Measurements from ENCODE around the gene TBC1D22A.

TBC1D22A gene

DNA sequence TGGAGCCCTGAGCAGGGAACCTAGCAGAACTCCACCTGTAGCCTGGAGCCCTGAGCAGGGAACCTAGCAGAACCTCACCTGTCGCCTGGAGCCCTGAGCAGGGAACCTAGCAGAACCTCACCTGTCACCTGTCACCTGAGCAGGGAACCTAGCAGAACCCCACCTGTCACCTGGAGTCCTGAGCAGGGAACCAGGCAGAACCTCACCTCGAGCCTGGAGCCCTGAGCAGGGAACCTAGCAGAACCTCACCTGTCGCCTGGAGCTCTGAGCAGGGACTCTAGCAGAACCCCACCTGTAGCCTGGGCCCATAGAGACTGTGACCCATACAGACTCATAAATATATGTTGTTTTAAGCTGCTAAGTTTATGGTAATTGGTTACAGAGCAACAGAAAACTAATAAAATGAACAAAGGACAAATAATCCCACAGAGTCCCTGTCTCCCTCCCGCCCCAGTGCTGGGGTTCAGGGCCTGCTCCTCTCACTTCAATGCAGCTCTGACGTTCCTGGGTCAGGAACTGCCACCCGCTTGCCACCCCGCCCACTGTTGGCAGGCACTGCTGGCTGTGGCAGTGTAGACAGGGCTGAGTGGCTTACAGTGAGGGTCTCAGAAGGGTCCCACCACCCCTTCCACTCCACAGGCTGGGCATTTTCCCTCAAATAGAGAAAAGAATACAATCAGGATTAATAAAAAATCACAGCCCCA, 259.1 kb downstream of the TBC1D22A start:
- Histone ChIP-seq H3K27ac (ENCODE audit: low read depth, low read length) (no peak overlapping the region), H3K4me1 (ENCODE audit: control insufficient read depth in 1 of 2, insufficient read depth in 2 of 2, low read length in 2 of 2) (no peaks in the 10 kb centered on the region), H3K9me3 (ENCODE audit: control insufficient read depth in 1 of 2, low read length in 2 of 2) (peaks cover 0 to 6% of the 10 kb centered on the region in 2 donors), H3K9ac (ENCODE audit: low read depth in 1 of 2, low read length in 2 of 2) (no peak overlapping the region), H3K36me3 (ENCODE audit: control insufficient read depth in 1 of 2, insufficient read depth in 2 of 2, low read length in 2 of 2) (peaks cover 0 to 13% of the 10 kb centered on the region in 2 donors), H3K4me3 (ENCODE audit: low read depth in 1 of 2, low read length in 2 of 2) (no peak overlapping the region), H3K27me3 (ENCODE audit: control insufficient read depth in 1 of 2, insufficient read depth in 2 of 2, low read length in 2 of 2) (no peaks in the 10 kb centered on the region)

- Histone ChIP-seq H3K4me3 (ENCODE audit: low read depth in 1 of 2, low read length in 2 of 2) (no peak overlapping the region), H3K4me1 (ENCODE audit: control insufficient read depth in 1 of 2, insufficient read depth in 2 of 2, low read length in 2 of 2) (no peaks in the 10 kb centered on the region), H3K27ac (ENCODE audit: low read depth, low read length) (no peak overlapping the region), H3K9me3 (ENCODE audit: control insufficient read depth in 1 of 2, low read length in 2 of 2) (peaks cover 0 to 6% of the 10 kb centered on the region in 2 donors), H3K36me3 (ENCODE audit: control insufficient read depth in 1 of 2, insufficient read depth in 2 of 2, low read length in 2 of 2) (peaks cover 0 to 11% of the 10 kb centered on the region in 2 donors), H3K9ac (ENCODE audit: low read depth in 1 of 2, low read length in 2 of 2) (no peak overlapping the region), H3K27me3 (ENCODE audit: control insufficient read depth in 1 of 2, insufficient read depth in 2 of 2, low read length in 2 of 2) (no peaks in the 10 kb centered on the region)
These were observed 259.6 kb downstream of the TBC1D22A start for GRCh38 chr22:47022075-47022473.

DNA sequence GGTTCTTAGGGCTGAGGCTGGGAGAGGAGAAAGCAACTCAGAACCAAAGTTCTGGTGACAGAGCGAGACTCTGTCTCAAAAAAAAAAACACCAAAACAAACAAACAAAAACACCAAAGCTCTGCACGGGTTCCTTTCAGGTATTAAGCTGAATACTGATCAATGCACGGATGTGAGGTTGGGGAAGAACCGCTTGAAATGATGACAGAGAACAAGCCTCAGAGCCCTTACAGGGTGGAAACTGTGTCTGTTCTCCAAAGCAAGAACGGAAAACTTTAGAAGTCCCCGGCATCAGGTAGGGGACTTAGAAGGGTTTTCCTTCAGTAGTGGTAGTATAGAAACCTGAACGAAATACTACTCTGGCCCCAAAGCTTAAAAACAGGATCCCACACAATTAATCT, 260.0 kb downstream of the TBC1D22A start:
- Histone ChIP-seq H3K4me1 (ENCODE audit: control insufficient read depth in 1 of 2, insufficient read depth in 2 of 2, low read length in 2 of 2) (no peaks in the 10 kb centered on the region), H3K27ac (ENCODE audit: low read depth, low read length) (no peak overlapping the region), H3K36me3 (ENCODE audit: control insufficient read depth in 1 of 2, insufficient read depth in 2 of 2, low read length in 2 of 2) (peaks cover 0 to 11% of the 10 kb centered on the region in 2 donors), H3K9ac (ENCODE audit: low read depth in 1 of 2, low read length in 2 of 2) (no peak overlapping the region), H3K4me3 (ENCODE audit: low read depth in 1 of 2, low read length in 2 of 2) (no peak overlapping the region), H3K27me3 (ENCODE audit: control insufficient read depth in 1 of 2, insufficient read depth in 2 of 2, low read length in 2 of 2) (no peaks in the 10 kb centered on the region), H3K9me3 (ENCODE audit: control insufficient read depth in 1 of 2, low read length in 2 of 2) (peaks cover 0 to 6% of the 10 kb centered on the region in 2 donors)

- H3K9ac ChIP-seq (ENCODE audit: low read depth in 1 of 2, low read length in 2 of 2), result no peak overlapping the region
- H3K36me3 ChIP-seq (ENCODE audit: control insufficient read depth in 1 of 2, insufficient read depth in 2 of 2, low read length in 2 of 2), result peaks cover 0 to 11% of the 10 kb centered on the region in 2 donors
- H3K4me3 ChIP-seq (ENCODE audit: low read depth in 1 of 2, low read length in 2 of 2), result no peak overlapping the region
- H3K27ac ChIP-seq (ENCODE audit: low read depth, low read length), result no peak overlapping the region
- peaks cover 0 to 6% of the 10 kb centered on the region in 2 donors for H3K9me3 ChIP-seq (ENCODE audit: control insufficient read depth in 1 of 2, low read length in 2 of 2)
- H3K27me3 ChIP-seq (ENCODE audit: control insufficient read depth in 1 of 2, insufficient read depth in 2 of 2, low read length in 2 of 2), result no peaks in the 10 kb centered on the region
- no peaks in the 10 kb centered on the region for H3K4me1 ChIP-seq (ENCODE audit: control insufficient read depth in 1 of 2, insufficient read depth in 2 of 2, low read length in 2 of 2)
These were observed 261.4 kb downstream of the TBC1D22A start for GRCh38 chr22:47023871-47024270.

GRCh38 chr22:47027766-47028165, 265.3 kb downstream of the TBC1D22A start:
- no peaks in the 10 kb centered on the region for H3K9me3 ChIP-seq (ENCODE audit: control insufficient read depth in 1 of 2, low read length in 2 of 2)
- no peaks in the 10 kb centered on the region for H3K27me3 ChIP-seq (ENCODE audit: control insufficient read depth in 1 of 2, insufficient read depth in 2 of 2, low read length in 2 of 2)
- peaks cover 0 to 11% of the 10 kb centered on the region in 2 donors for H3K36me3 ChIP-seq (ENCODE audit: control insufficient read depth in 1 of 2, insufficient read depth in 2 of 2, low read length in 2 of 2)
- H3K4me3 ChIP-seq (ENCODE audit: low read depth in 1 of 2, low read length in 2 of 2), result no peak overlapping the region
- H3K4me1 ChIP-seq (ENCODE audit: control insufficient read depth in 1 of 2, insufficient read depth in 2 of 2, low read length in 2 of 2), result peaks cover 6 to 7% of the 10 kb centered on the region in 2 donors
- H3K27ac ChIP-seq (ENCODE audit: low read depth, low read length), result no peak overlapping the region
- H3K9ac ChIP-seq (ENCODE audit: low read depth in 1 of 2, low read length in 2 of 2), result no peak overlapping the region

DNA sequence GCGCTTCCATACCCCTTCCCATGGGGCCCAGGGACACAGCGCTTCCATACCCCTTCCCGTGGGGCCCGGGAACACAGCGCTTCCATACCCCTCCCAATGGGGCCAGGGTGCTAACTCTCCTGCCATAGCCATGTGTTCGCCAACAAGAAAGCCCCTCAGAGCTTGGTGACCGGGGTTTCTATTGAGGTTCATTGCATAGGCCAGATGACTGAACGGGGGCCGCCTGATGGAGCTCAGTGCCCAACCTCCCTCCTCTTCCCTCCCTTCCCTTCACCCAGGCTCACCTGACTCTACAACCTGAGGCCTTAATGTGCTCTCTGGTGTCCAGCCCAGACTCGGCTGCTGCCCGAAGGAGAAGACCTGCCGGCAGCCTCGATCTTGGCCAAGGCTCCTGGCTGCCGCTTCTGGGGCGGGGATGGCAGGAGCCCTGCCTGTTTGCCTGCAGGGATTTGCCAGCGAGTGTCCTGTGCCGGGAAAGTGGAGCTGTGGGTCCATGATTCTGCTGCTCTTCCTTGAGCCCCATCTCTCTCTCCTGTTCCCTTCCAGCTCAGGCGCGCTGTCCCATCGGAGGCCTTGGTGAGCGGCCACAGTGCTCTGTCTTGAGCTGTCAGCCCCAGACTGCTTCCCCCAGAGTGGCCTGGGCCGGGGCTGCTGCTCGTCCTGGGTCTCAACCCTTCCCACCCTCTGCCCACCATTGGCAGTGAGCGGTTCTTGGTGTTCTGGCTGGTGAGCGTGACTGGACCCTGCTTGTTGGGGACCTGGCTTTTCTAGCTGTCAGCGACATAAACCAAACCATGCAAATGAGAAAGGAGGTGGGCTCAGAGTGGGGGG, 267.0 kb downstream of the TBC1D22A start:
- H3K4me3 ChIP-seq (ENCODE audit: low read depth in 1 of 2, low read length in 2 of 2), result no peak overlapping the region
- no peak overlapping the region for H3K27ac ChIP-seq (ENCODE audit: low read depth, low read length)
- H3K4me1 ChIP-seq (ENCODE audit: control insufficient read depth in 1 of 2, insufficient read depth in 2 of 2, low read length in 2 of 2), result peaks cover 11 to 16% of the 10 kb centered on the region in 2 donors
- peaks cover 0 to 7% of the 10 kb centered on the region in 2 donors for H3K36me3 ChIP-seq (ENCODE audit: control insufficient read depth in 1 of 2, insufficient read depth in 2 of 2, low read length in 2 of 2)
- H3K9me3 ChIP-seq (ENCODE audit: control insufficient read depth in 1 of 2, low read length in 2 of 2), result no peaks in the 10 kb centered on the region
- no peak overlapping the region for H3K9ac ChIP-seq (ENCODE audit: low read depth in 1 of 2, low read length in 2 of 2)
- H3K27me3 ChIP-seq (ENCODE audit: control insufficient read depth in 1 of 2, insufficient read depth in 2 of 2, low read length in 2 of 2), result no peaks in the 10 kb centered on the region

DNA sequence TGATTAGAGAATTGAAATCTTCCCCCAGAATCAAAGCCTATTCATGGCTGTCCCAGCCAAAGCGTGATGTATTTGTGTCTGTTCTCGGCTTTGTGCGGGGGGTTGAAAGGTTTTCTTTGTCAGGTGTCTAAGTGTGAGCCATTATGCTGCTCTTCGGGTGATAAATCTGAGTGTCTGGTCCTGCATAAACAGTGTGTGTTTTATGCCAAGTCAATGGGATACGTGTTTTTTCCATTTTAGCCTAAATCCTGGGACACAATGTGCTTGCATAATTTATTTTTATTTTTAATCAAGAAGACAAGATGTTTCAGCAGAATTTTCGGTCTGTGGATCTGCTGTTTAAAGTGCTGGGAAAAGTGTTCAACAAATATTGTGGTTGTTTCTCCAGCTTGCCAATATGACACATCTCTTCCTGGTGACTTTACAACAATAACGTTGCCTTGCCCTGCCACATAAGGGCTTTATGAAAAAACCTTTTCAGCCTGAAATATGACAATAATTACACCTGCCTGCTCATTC, 267.8 kb downstream of the TBC1D22A start:
- Histone ChIP-seq H3K27ac (ENCODE audit: low read depth, low read length) (no peak overlapping the region), H3K9me3 (ENCODE audit: control insufficient read depth in 1 of 2, low read length in 2 of 2) (no peaks in the 10 kb centered on the region), H3K36me3 (ENCODE audit: control insufficient read depth in 1 of 2, insufficient read depth in 2 of 2, low read length in 2 of 2) (peaks cover 0 to 12% of the 10 kb centered on the region in 2 donors), H3K4me3 (ENCODE audit: low read depth in 1 of 2, low read length in 2 of 2) (no peak overlapping the region), H3K27me3 (ENCODE audit: control insufficient read depth in 1 of 2, insufficient read depth in 2 of 2, low read length in 2 of 2) (no peaks in the 10 kb centered on the region), H3K4me1 (ENCODE audit: control insufficient read depth in 1 of 2, insufficient read depth in 2 of 2, low read length in 2 of 2) (peaks cover 11 to 16% of the 10 kb centered on the region in 2 donors), H3K9ac (ENCODE audit: low read depth in 1 of 2, low read length in 2 of 2) (no peak overlapping the region)

DNA sequence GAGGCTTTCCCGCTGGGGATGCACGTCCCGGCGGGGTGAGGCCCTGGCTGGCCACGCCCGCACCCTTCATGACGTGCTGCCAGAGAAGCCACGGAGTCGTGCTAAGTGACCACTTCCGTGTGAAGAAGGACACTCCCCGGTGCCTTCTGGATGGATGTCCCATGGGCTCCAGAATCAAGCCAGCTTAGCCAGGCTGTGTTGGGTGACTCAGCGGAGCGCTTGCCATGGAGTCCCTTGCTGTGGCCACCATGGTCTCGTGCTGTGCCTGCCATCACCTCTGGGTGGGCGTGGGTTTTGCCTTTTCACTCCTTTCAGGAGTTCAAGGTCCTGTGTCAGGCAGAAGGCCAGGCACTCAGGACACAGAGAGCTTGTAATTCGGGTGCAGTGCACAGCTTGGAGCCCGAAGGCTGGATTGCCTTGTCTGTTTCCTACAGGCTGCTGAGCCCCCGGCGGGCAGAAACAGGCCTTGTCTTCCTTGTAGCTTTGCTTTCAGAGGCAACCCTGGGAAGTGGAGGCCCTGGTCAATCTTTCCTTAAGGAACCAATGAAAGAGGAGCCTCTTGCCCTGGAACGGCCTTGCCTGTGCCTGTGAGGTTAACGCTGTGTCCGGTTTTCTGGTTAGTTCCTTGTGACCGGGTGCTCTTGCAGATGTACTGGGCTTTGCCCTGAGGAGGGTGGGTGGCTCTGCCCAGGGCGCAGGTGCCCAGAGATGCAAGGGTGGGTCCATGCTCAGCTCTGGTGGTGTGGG, 268.6 kb downstream of the TBC1D22A start:
- H3K27ac ChIP-seq (ENCODE audit: low read depth, low read length), result no peak overlapping the region

GRCh38 chr22:47031628-47031915, 269.1 kb downstream of the TBC1D22A start:
- H3K9me3 ChIP-seq (ENCODE audit: control insufficient read depth in 1 of 2, low read length in 2 of 2), result no peaks in the 10 kb centered on the region
- H3K4me3 ChIP-seq (ENCODE audit: low read depth in 1 of 2, low read length in 2 of 2), result no peak overlapping the region
- peaks cover 11 to 16% of the 10 kb centered on the region in 2 donors for H3K4me1 ChIP-seq (ENCODE audit: control insufficient read depth in 1 of 2, insufficient read depth in 2 of 2, low read length in 2 of 2)
- no peaks in the 10 kb centered on the region for H3K27me3 ChIP-seq (ENCODE audit: control insufficient read depth in 1 of 2, insufficient read depth in 2 of 2, low read length in 2 of 2)
- H3K27ac ChIP-seq (ENCODE audit: low read depth, low read length), result no peak overlapping the region
- H3K36me3 ChIP-seq (ENCODE audit: control insufficient read depth in 1 of 2, insufficient read depth in 2 of 2, low read length in 2 of 2), result peaks cover 0 to 12% of the 10 kb centered on the region in 2 donors
- no peak overlapping the region for H3K9ac ChIP-seq (ENCODE audit: low read depth in 1 of 2, low read length in 2 of 2)

More for the DNA sequence above, 268.6 kb downstream of the TBC1D22A start:
- Histone ChIP-seq H3K9ac (ENCODE audit: low read depth in 1 of 2, low read length in 2 of 2) (no peak overlapping the region), H3K4me3 (ENCODE audit: low read depth in 1 of 2, low read length in 2 of 2) (no peak overlapping the region), H3K27me3 (ENCODE audit: control insufficient read depth in 1 of 2, insufficient read depth in 2 of 2, low read length in 2 of 2) (no peaks in the 10 kb centered on the region), H3K36me3 (ENCODE audit: control insufficient read depth in 1 of 2, insufficient read depth in 2 of 2, low read length in 2 of 2) (peaks cover 0 to 12% of the 10 kb centered on the region in 2 donors), H3K9me3 (ENCODE audit: control insufficient read depth in 1 of 2, low read length in 2 of 2) (no peaks in the 10 kb centered on the region), H3K4me1 (ENCODE audit: control insufficient read depth in 1 of 2, insufficient read depth in 2 of 2, low read length in 2 of 2) (peaks cover 11 to 16% of the 10 kb centered on the region in 2 donors)

Measured in duodenal mucosa (tissue), 2 donors.